Measurements from ENCODE around the gene GNAT2.

GRCh38 chr1:109621379-109622136 is 2.1 kb upstream of the GNAT2 start:
- no peak for TF ChIP-seq JUN (IDR thresholded peaks at IDR 0.05; ENCODE audit: borderline replicate concordance, insufficient read depth, insufficient read length, low read depth)
- no peak for TF ChIP-seq GATA2 (IDR thresholded peaks at IDR 0.05; ENCODE audit: insufficient read depth, insufficient read length, low read depth, low read length)
- no peak for TF ChIP-seq CTCF (IDR thresholded peaks at IDR 0.05; ENCODE audit: extremely low read depth in 1 of 2, insufficient read depth in 1 of 2, low read depth in 1 of 2, low read length in 2 of 2)
- TF ChIP-seq EZH2 (IDR thresholded peaks at IDR 0.05; ENCODE audit: borderline replicate concordance, low read depth, low read length, severe bottlenecking), result no peak
- TF ChIP-seq POLR2A (IDR thresholded peaks at IDR 0.05; ENCODE audit: low read depth, low read length), result no peak
- TF ChIP-seq POLR2AphosphoS5 (IDR thresholded peaks at IDR 0.05; ENCODE audit: insufficient read depth, low read depth, low read length), result no peak
- peak; percentile 76 for TF ChIP-seq MAX (IDR thresholded peaks at IDR 0.05; ENCODE audit: insufficient read depth, insufficient read length)

Data from endothelial cell of umbilical vein (primary cell).